ENCODE results near the gene VPS4B.

VPS4B gene

DNA sequence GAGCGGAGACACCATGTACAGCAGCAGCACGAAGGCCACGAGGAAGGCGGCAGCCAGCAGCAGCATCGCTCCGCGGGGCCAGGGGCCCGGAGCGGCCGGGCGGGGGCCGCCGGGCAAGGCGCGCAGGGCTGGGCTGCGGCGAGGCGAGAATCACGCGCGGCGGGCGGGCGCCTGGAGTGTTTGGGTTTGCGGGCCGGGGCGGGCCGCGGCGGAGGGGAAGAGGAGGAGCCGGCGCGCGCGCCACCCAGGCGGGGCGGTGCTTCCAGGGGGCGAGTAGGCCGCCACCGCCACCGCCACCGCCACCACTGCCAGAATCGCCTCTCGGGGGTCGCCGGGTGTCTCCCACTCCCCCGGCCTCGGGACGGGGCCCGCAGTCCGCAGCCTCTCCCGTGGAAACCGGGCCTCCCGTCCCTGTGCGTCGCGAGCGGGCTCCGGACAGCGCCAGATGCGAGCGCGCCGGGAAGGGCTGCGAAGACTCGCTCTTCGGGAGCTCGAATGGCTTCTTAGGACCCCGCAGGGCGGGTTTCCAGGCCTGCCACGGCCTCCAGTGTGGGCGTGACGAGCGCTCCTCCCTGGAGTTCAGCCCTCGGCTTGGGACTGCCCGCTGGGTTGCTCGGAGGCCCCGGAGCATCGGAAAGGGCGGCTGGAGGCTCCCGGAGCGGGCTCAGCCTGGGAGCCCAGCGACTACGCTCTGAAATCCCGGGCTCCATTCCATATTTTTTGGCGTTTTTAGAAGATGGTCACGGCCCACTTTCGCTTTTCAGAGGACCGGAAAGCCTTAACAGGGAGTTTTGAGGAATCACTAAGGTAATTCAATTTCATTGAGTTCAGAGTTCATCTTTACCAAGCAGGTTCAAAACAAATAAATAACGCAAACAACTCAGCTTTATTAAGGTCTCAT is 55.0 kb downstream of the VPS4B start, which contains the start of gene KDSR (continued):
- peak; percentile 67; the same call in 1 of the 2 replicates for TF ChIP-seq ZNF600 (tag by site-specific recombination; IDR thresholded peaks at IDR 0.05)
- TF ChIP-seq ZNF473 (tag by site-specific recombination; IDR thresholded peaks at IDR 0.05): no peak
- TF ChIP-seq ZNF558 (tag by site-specific recombination; IDR thresholded peaks at IDR 0.05): peak; percentile 74
- TF ChIP-seq KLF7 (tag by site-specific recombination; IDR thresholded peaks at IDR 0.05; ENCODE audit: borderline replicate concordance): peak; percentile 92
- peak; percentile 95 for TF ChIP-seq ZSCAN30 (tag by site-specific recombination; IDR thresholded peaks at IDR 0.05)
- no peak for TF ChIP-seq ZSCAN16 (tag by site-specific recombination; IDR thresholded peaks at IDR 0.05)
- no peak for TF ChIP-seq ZFP41 (tag by site-specific recombination; IDR thresholded peaks at IDR 0.05; ENCODE audit: borderline replicate concordance)
- TF ChIP-seq ZNF518A (tag by site-specific recombination; conservative IDR thresholded peaks at IDR 0.05; ENCODE audit: low read depth): peak; percentile 39; the same call in 1 of the 2 replicates
- no peak for TF ChIP-seq ZBTB1 (tag by site-specific recombination; IDR thresholded peaks at IDR 0.05)
- TF ChIP-seq ZNF132 (tag by site-specific recombination; IDR thresholded peaks at IDR 0.05; ENCODE audit: borderline replicate concordance): no peak
- TF ChIP-seq ZNF133 (tag by site-specific recombination; IDR thresholded peaks at IDR 0.05): no peak
- peak; percentile 78; the same call in 1 of the 2 replicates for TF ChIP-seq ZSCAN23 (tag by site-specific recombination; IDR thresholded peaks at IDR 0.05)
- TF ChIP-seq ZNF16 (tag by site-specific recombination; IDR thresholded peaks at IDR 0.05; ENCODE audit: low read depth): no peak
- no peak for TF ChIP-seq FEZF1 (tag by site-specific recombination; IDR thresholded peaks at IDR 0.05)
- TF ChIP-seq ZNF639 (tag by site-specific recombination; IDR thresholded peaks at IDR 0.05): peak; percentile 79
- no peak for TF ChIP-seq ZNF221 (tag by site-specific recombination; IDR thresholded peaks at IDR 0.05; ENCODE audit: borderline replicate concordance)
- TF ChIP-seq ZNF596 (tag by site-specific recombination; IDR thresholded peaks at IDR 0.05): peak; percentile 66; the same call in 1 of the 2 replicates
- TF ChIP-seq ZBTB21 (tag by site-specific recombination; IDR thresholded peaks at IDR 0.05): 0 out of 2 replicates have a peak, but pooled peaks have one; percentile 11
- no peak for TF ChIP-seq ZNF140 (tag by site-specific recombination; IDR thresholded peaks at IDR 0.05)
- peak; percentile 79 for TF ChIP-seq ZBTB7A (tag by site-specific recombination; IDR thresholded peaks at IDR 0.05; ENCODE audit: low read depth)
- peak; percentile 71; the same call in 1 of the 2 replicates for TF ChIP-seq ZNF391 (tag by site-specific recombination; IDR thresholded peaks at IDR 0.05; ENCODE audit: borderline replicate concordance, low read depth)
- no peak for TF ChIP-seq ZNF292 (tag by site-specific recombination; IDR thresholded peaks at IDR 0.05; ENCODE audit: borderline replicate concordance, low read depth)
- TF ChIP-seq ZNF354C (tag by site-specific recombination; IDR thresholded peaks at IDR 0.05; ENCODE audit: borderline replicate concordance, low read depth): no peak
- TF ChIP-seq, protein P1, sequence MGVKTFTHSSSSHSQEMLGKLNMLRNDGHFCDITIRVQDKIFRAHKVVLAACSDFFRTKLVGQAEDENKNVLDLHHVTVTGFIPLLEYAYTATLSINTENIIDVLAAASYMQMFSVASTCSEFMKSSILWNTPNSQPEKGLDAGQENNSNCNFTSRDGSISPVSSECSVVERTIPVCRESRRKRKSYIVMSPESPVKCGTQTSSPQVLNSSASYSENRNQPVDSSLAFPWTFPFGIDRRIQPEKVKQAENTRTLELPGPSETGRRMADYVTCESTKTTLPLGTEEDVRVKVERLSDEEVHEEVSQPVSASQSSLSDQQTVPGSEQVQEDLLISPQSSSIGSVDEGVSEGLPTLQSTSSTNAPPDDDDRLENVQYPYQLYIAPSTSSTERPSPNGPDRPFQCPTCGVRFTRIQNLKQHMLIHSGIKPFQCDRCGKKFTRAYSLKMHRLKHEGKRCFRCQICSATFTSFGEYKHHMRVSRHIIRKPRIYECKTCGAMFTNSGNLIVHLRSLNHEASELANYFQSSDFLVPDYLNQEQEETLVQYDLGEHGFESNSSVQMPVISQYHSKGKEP (tag by site-specific recombination; IDR thresholded peaks at IDR 0.05): peak; percentile 58
- TF ChIP-seq ZNF514 (tag by site-specific recombination; IDR thresholded peaks at IDR 0.05): no peak
- peak; percentile 70; the same call in 1 of the 2 replicates for TF ChIP-seq ZFP69B (tag by site-specific recombination; IDR thresholded peaks at IDR 0.05)
- no peak for TF ChIP-seq HOXD13 (CRISPR knock-in tag; IDR thresholded peaks at IDR 0.05; ENCODE audit: borderline replicate concordance)
- TF ChIP-seq AEBP2 (tag by site-specific recombination; IDR thresholded peaks at IDR 0.05; ENCODE audit: borderline replicate concordance): no peak
- peak; percentile 87 for TF ChIP-seq ZEB2 (tag by site-specific recombination; IDR thresholded peaks at IDR 0.05)
- peak; percentile 97 for TF ChIP-seq ZBTB8A (tag by site-specific recombination; IDR thresholded peaks at IDR 0.05)
- TF ChIP-seq ZNF433 (tag by site-specific recombination; IDR thresholded peaks at IDR 0.05; ENCODE audit: low read depth): no peak

Data from HEK293 (cell line).